ENCODE results near the gene ASNS. TPM values are rescaled to one million over a fixed set of nuclear protein-coding genes. Genes with fewer than 3 reads are reported as not detected.

ASNS gene
- total and polyA plus RNA-seq, 2 of the 8 experiments (the other 6 are each of a cell fraction or from before 2014, with no cell fraction given) = 32.2 to 150 TPM

- Histone ChIP-seq H3K27me3 (replicated peaks in 1 of 4; ENCODE audit: control insufficient read depth in 3 of 4, extremely low read depth in 1 of 4, insufficient read depth in 3 of 4, low read length in 3 of 4) (no peaks in the 10 kb centered on the region), H3K14ac (ENCODE audit: insufficient read length) (no peak overlapping the region), H4K5ac (ENCODE audit: insufficient read length, low read depth, low read length) (no peak overlapping the region), H3K56ac (replicated peaks; ENCODE audit: insufficient read length, low read depth, low read length) (no peak overlapping the region), H3K9me3 (ENCODE audit: insufficient read depth in 2 of 2, low read depth in 1 of 2, low read length in 1 of 2) (peaks cover 15 to 16% of the 10 kb centered on the region in 2 experiments; a peak in 3 of 4 replicates), H2BK20ac (ENCODE audit: low read length) (no peak overlapping the region), H3K4me3 (ENCODE audit: extremely low read depth in 1 of 4, insufficient read depth in 2 of 4, low read depth in 3 of 4, low read length in 4 of 4) (no peak overlapping the region), H4K20me1 (replicated peaks in 1 of 2; ENCODE audit: control insufficient read depth in 1 of 2, insufficient read depth in 2 of 2, low read length in 2 of 2) (no peaks in the 10 kb centered on the region), H3K36me3 (ENCODE audit: control insufficient read depth in 2 of 4, insufficient read depth in 4 of 4, low read length in 3 of 4) (no peaks in the 10 kb centered on the region), H3K4me1 (replicated peaks in 1 of 4; ENCODE audit: control insufficient read depth in 3 of 4, insufficient read depth in 4 of 4, low read length in 3 of 4) (no peaks in the 10 kb centered on the region), H3K27ac (ENCODE audit: low read depth, low read length) (no peak overlapping the region), H3K4ac (replicated peaks; ENCODE audit: insufficient read length, low read depth, low read length) (no peak overlapping the region), H3K79me2 (ENCODE audit: control insufficient read depth in 1 of 2, insufficient read depth in 2 of 2, low read length in 2 of 2) (no peaks in the 10 kb centered on the region), H2AK5ac (ENCODE audit: low read depth, low read length) (no peak overlapping the region), H2BK5ac (ENCODE audit: low read depth, low read length) (no peak overlapping the region), H3K9ac (replicated peaks in 1 of 4; ENCODE audit: extremely low read depth in 1 of 4, low read depth in 3 of 4, low read length in 3 of 4) (no peak overlapping the region), H2AFZ (ENCODE audit: low read length) (no peak overlapping the region), H3K79me1 (ENCODE audit: low read depth, low read length) (no peaks in the 10 kb centered on the region), H4K91ac (replicated peaks; ENCODE audit: insufficient read length, low read length) (no peak overlapping the region), H2BK15ac (ENCODE audit: low read length) (no peak overlapping the region), H2BK120ac (replicated peaks; ENCODE audit: low read depth, low read length) (no peak overlapping the region), H3K23ac (ENCODE audit: insufficient read length) (no peak overlapping the region), H4K8ac (ENCODE audit: extremely low read depth, insufficient read depth, low read length) (no peak overlapping the region), H3K18ac (ENCODE audit: extremely low read depth, low read length) (no peak overlapping the region), H2BK12ac (ENCODE audit: low read depth, low read length) (no peak overlapping the region), H3K23me2 (ENCODE audit: low read depth, low read length) (no peaks in the 10 kb centered on the region), H3K4me2 (ENCODE audit: insufficient read depth in 1 of 2, low read depth in 2 of 2, low read length in 2 of 2) (no peak overlapping the region)
- CTCF ChIA-PET (ENCODE audit: partially characterized antibody) = interaction anchor here (1.2 to 1.5 kb wide), 4 partner anchors 19 to 737 kb away, joined by 3 to 7 read pairs (median 4); no protein-coding TSS in a partner anchor
- FAIRE-seq (no peak), DNase-seq (ENCODE audit: low read depth in 1 of 2, low spot score in 2 of 2) (no peak)
- POLR2A ChIA-PET (ENCODE audit: partially characterized antibody) = no interaction called here
- no peak for TF ChIP-seq POLR2A (IDR thresholded peaks at IDR 0.05; ENCODE audit: control extremely low read depth in 1 of 2, low read depth in 2 of 2, low read length in 2 of 2)
- WGBS, 2 experiments (ENCODE audit: extremely low coverage in 1 of 2, insufficient coverage in 1 of 2, insufficient read length in 1 of 2, insufficient replicate concordance in 2 of 2, low coverage in 1 of 2, low lambda C conversion rate in 2 of 2, missing lambda C conversion rate in 1 of 2) = 93% methylated on average over 6 of the region's 6 CpGs; no CpG with 5 or more reads in 1 of the 2 experiments
Measured at GRCh38 chr7:97842006-97842405, 30.2 kb downstream of the ASNS start.
